SK-N-SH treated with all-trans-retinoic acid at 6 μM for 48 hours (cell line): Measurements from ENCODE around the gene ANK3.

Experiments used
- ARNTL ChIP-seq: fragments of 450-650 bp; formaldehyde crosslinking; IDR thresholded peaks from 2 replicates; pipeline ENCODE4 v1.5.0; 2020; ENCODE audit warnings: low read depth, mild to moderate bottlenecking, moderate library complexity, borderline replicate concordance
- BACH2 ChIP-seq: fragments of 250-450 bp; sonication (Bioruptor Pico); IDR thresholded peaks from 2 replicates; pipeline ENCODE4 v1.9.0; 2021; ENCODE audit warnings: mild to moderate bottlenecking, borderline replicate concordance
- CREB5 ChIP-seq: fragments of 250-450 bp; sonication (Bioruptor Pico); IDR thresholded peaks from 2 replicates; pipeline ENCODE4 v1.5.1; 2020; ENCODE audit warnings: low read depth, mild to moderate bottlenecking, moderate library complexity
- PATZ1 ChIP-seq: fragments of 250-450 bp; sonication (Bioruptor Pico); IDR thresholded peaks from 2 replicates; pipeline ENCODE4 v1.8.0; 2020; ENCODE audit warnings: mild to moderate bottlenecking, moderate library complexity, borderline replicate concordance
- POU6F1 ChIP-seq: fragments of 250-450 bp; sonication (Bioruptor Pico); IDR thresholded peaks from 2 replicates; pipeline ENCODE4 v1.8.0; 2021; ENCODE audit warnings: low read depth, mild to moderate bottlenecking, moderate library complexity, borderline replicate concordance
- RARB ChIP-seq: fragments of 250-450 bp; sonication (Bioruptor Pico); IDR thresholded peaks from 2 replicates; pipeline ENCODE4 v1.8.0; 2021; ENCODE audit warnings: mild to moderate bottlenecking, moderate library complexity
- ZFP3 ChIP-seq: fragments of 250-450 bp; sonication (Bioruptor Pico); IDR thresholded peaks from 2 replicates; pipeline ENCODE4 v1.5.0; 2020; ENCODE audit warnings: mild to moderate bottlenecking, moderate library complexity
- ZFP30 ChIP-seq: fragments of 450-650 bp; formaldehyde crosslinking; IDR thresholded peaks from 2 replicates; pipeline ENCODE4 v1.5.0; 2022; ENCODE audit warnings: mild to moderate bottlenecking, moderate library complexity
- ZNF565 ChIP-seq: fragments of 450-650 bp; formaldehyde crosslinking; conservative IDR thresholded peaks from 2 replicates; pipeline ENCODE4 v1.5.0; 2020; ENCODE audit warnings: low read depth, mild to moderate bottlenecking, moderate library complexity

GRCh38 chr10:60363187-60363586 lies 26.5 kb downstream of the ANK3 start:
- TF ChIP-seq ZFP30 (CRISPR knock-in tag), result no peak
- no peak for TF ChIP-seq ZFP3 (CRISPR knock-in tag)
- TF ChIP-seq ZNF565 (CRISPR knock-in tag), result no peak
- no peak for TF ChIP-seq CREB5 (CRISPR knock-in tag)
- no peak for TF ChIP-seq PATZ1 (CRISPR knock-in tag)
- TF ChIP-seq POU6F1, result no peak
- TF ChIP-seq RARB (CRISPR knock-in tag), result no peak
- TF ChIP-seq ARNTL (CRISPR knock-in tag), result no peak
- no peak for TF ChIP-seq BACH2 (CRISPR knock-in tag)
